Hematopoietic multipotent progenitor cell (in vitro differentiated cells): ENCODE results near the gene KBTBD8. TPM values are rescaled to one million over a fixed set of nuclear protein-coding genes. Genes with fewer than 3 reads are reported as not detected.

Source experiments
- DNase-seq, 3 donors: peaks; one replicate each; pipeline ENCODE4 v3.0.0-alpha.2; 2011 to 2015; ENCODE audit warnings: low read depth in 2 of 3, low spot score in 2 of 3
- total RNA-seq: library from RNA; depleted of rRNA; stranded (reverse); fragments of >200 nt; gene quantifications from one replicate; pipeline ENCODE4 v1.2.3, GENCODE V29; 2012

KBTBD8 gene
- total RNA-seq = 1.9 TPM

GRCh38 chr3:66998113-66998903 lies at the start of gene KBTBD8:
KBTBD8 (plus strand) TSS chr3:66998307; CDS start chr3:66998356, 49 bp downstream.
- peak; percentile 92 to 99 (median 99) for DNase-seq

GRCh38 chr3:66948838-66949237 lies 49.3 kb upstream of the KBTBD8 start:
- DNase-seq = no peak

GRCh38 chr3:66949898-66950297 lies 48.2 kb upstream of the KBTBD8 start:
- no peak for DNase-seq

GRCh38 chr3:66952357-66952756 lies 45.8 kb upstream of the KBTBD8 start:
- DNase-seq = no peak

- DNase-seq = no peak
Measured at GRCh38 chr3:66953934-66954445, 44.1 kb upstream of the KBTBD8 start.

- no peak for DNase-seq
Measured at GRCh38 chr3:66956742-66957141, 41.4 kb upstream of the KBTBD8 start.

- no peak for DNase-seq
Measured at GRCh38 chr3:66957367-66957766, 40.7 kb upstream of the KBTBD8 start.

- no peak for DNase-seq
Measured at GRCh38 chr3:66958067-66958466, 40.0 kb upstream of the KBTBD8 start.

GRCh38 chr3:66962664-66963063 lies 35.4 kb upstream of the KBTBD8 start:
- DNase-seq = no peak

- DNase-seq = no peak
Measured at GRCh38 chr3:66971245-66971644, 26.9 kb upstream of the KBTBD8 start.

- DNase-seq = peak; percentile 30 to 80 (median 72)
Measured at GRCh38 chr3:66971891-66972551, 26.1 kb upstream of the KBTBD8 start.

- no peak for DNase-seq
Measured at GRCh38 chr3:66980791-66981190, 17.3 kb upstream of the KBTBD8 start.

- DNase-seq = no peak
Measured at GRCh38 chr3:66983101-66983500, 15.0 kb upstream of the KBTBD8 start.

- DNase-seq = no peak
Measured at GRCh38 chr3:66985336-66985920, 12.7 kb upstream of the KBTBD8 start.

GRCh38 chr3:66986406-66986805 lies 11.7 kb upstream of the KBTBD8 start:
- no peak for DNase-seq

- DNase-seq = no peak
Measured at GRCh38 chr3:66989241-66989640, 8.9 kb upstream of the KBTBD8 start.

GRCh38 chr3:66989860-66990696 lies 8.0 kb upstream of the KBTBD8 start:
- DNase-seq = peak in 2 of 3 donors; percentile 15 to 54

- no peak for DNase-seq
Measured at GRCh38 chr3:66991459-66991858, 6.6 kb upstream of the KBTBD8 start.

GRCh38 chr3:66993082-66993481 lies 5.0 kb upstream of the KBTBD8 start:
- DNase-seq = no peak

- no peak for DNase-seq
Measured at GRCh38 chr3:66994588-66994987, 3.5 kb upstream of the KBTBD8 start.

GRCh38 chr3:66996696-66997095 lies 1.4 kb upstream of the KBTBD8 start:
- DNase-seq = no peak
